H9 (cell line): ENCODE measurements around the gene MAP3K5. TPM values are rescaled to one million over a fixed set of nuclear protein-coding genes. Genes with fewer than 3 reads are reported as not detected.

Experiments used
- DNase-seq: peaks from one replicate; pipeline ENCODE4 v3.0.0-alpha.2; 2017
- H2AFZ ChIP-seq: one replicate; pipeline ENCODE4 v1.6.1; 2013; ENCODE audit warnings: mild to moderate bottlenecking, low read length, control low read depth, moderate library complexity
- H2AK5ac ChIP-seq: 2 replicates; pipeline ENCODE4 v1.6.1; 2013; ENCODE audit warnings: low read length, control low read depth, mixed read lengths; ENCODE audit not compliant: insufficient read length
- H2BK120ac ChIP-seq: one replicate; pipeline ENCODE4 v1.6.1; 2013; ENCODE audit warnings: low read depth, mild to moderate bottlenecking, low read length, control low read depth, inconsistent platforms; ENCODE audit not compliant: poor library complexity, severe bottlenecking
- H2BK12ac ChIP-seq: 2 replicates; pipeline ENCODE4 v1.6.1; 2013; ENCODE audit warnings: low read length, control low read depth, mixed read lengths, low read depth; ENCODE audit not compliant: insufficient read length
- H2BK15ac ChIP-seq: 2 replicates; pipeline ENCODE4 v1.6.1; 2013; ENCODE audit warnings: low read depth, low read length, control low read depth
- H2BK20ac ChIP-seq: one replicate; pipeline ENCODE4 v1.6.1; 2013; ENCODE audit warnings: low read depth, mild to moderate bottlenecking, low read length, control low read depth, inconsistent platforms; ENCODE audit not compliant: poor library complexity, severe bottlenecking
- H2BK5ac ChIP-seq: 2 replicates; pipeline ENCODE4 v1.6.1; 2013; ENCODE audit warnings: low read length, control low read depth, mixed read lengths; ENCODE audit not compliant: insufficient read length
- H3K14ac ChIP-seq: 2 replicates; pipeline ENCODE4 v1.6.1; 2013; ENCODE audit warnings: low read length, control low read depth; ENCODE audit not compliant: insufficient read depth
- H3K18ac ChIP-seq: 2 replicates; pipeline ENCODE4 v1.6.1; 2013; ENCODE audit warnings: low read depth, mild to moderate bottlenecking, mixed read lengths, low read length, control low read depth; ENCODE audit not compliant: insufficient read length
- H3K23ac ChIP-seq: 2 replicates; pipeline ENCODE4 v1.6.1; 2013; ENCODE audit warnings: low read length, control low read depth, mixed read lengths, low read depth; ENCODE audit not compliant: insufficient read length
- H3K23me2 ChIP-seq: 2 replicates; pipeline ENCODE4 v1.6.1; 2013; ENCODE audit warnings: low read depth, mild to moderate bottlenecking, mixed read lengths, low read length, control low read depth; ENCODE audit not compliant: insufficient read length, poor library complexity, severe bottlenecking
- H3K27ac ChIP-seq: 2 replicates; pipeline ENCODE4 v1.5.1; 2013; ENCODE audit warnings: low read length, control low read depth, mixed read lengths, low read depth; ENCODE audit not compliant: insufficient read length
- H3K27me3 ChIP-seq: 2 replicates; pipeline ENCODE4 v1.6.1; 2013; ENCODE audit warnings: low read length, control low read depth, inconsistent platforms; ENCODE audit not compliant: insufficient read depth
- H3K4ac ChIP-seq: 2 replicates; pipeline ENCODE4 v1.6.1; 2013; ENCODE audit warnings: low read depth, mild to moderate bottlenecking, control low read depth, inconsistent platforms, low read length, moderate library complexity
- H3K4me1 ChIP-seq: 2 replicates; pipeline ENCODE4 v1.6.1; 2013; ENCODE audit warnings: low read length, control low read depth, inconsistent platforms; ENCODE audit not compliant: insufficient read depth
- H3K4me2 ChIP-seq: 2 replicates; pipeline ENCODE4 v1.6.1; 2013; ENCODE audit warnings: low read length, control low read depth, mixed read lengths; ENCODE audit not compliant: insufficient read length, insufficient read depth
- H3K56ac ChIP-seq: 2 replicates; pipeline ENCODE4 v1.6.1; 2013; ENCODE audit warnings: low read depth, mild to moderate bottlenecking, mixed read lengths, low read length, control low read depth; ENCODE audit not compliant: insufficient read length
- H3K79me1 ChIP-seq: 2 replicates; pipeline ENCODE4 v1.6.1; 2013; ENCODE audit warnings: low read depth, mild to moderate bottlenecking, moderate library complexity, low read length, control low read depth, inconsistent platforms; ENCODE audit not compliant: insufficient read depth, poor library complexity, severe bottlenecking
- H3K79me2 ChIP-seq: 2 replicates; pipeline ENCODE4 v1.6.1; 2013; ENCODE audit warnings: low read length, control low read depth, inconsistent platforms; ENCODE audit not compliant: insufficient read depth
- H3K9ac ChIP-seq: 2 replicates; pipeline ENCODE4 v1.6.1; 2013; ENCODE audit warnings: low read length, control low read depth, mixed read lengths; ENCODE audit not compliant: insufficient read length; ENCODE audit errors: extremely low read depth
- H3K9me3 ChIP-seq: one replicate; pipeline ENCODE4 v1.6.1; 2013; ENCODE audit warnings: low read depth, low read length, inconsistent platforms; ENCODE audit not compliant: control insufficient read depth
- H3T11ph ChIP-seq: one replicate; pipeline ENCODE4 v1.6.1; 2013; ENCODE audit warnings: mild to moderate bottlenecking, low read length, control low read depth, inconsistent platforms
- H4K20me1 ChIP-seq: one replicate; pipeline ENCODE4 v1.6.1; 2013; ENCODE audit not compliant: control insufficient read depth, insufficient read length, insufficient read depth
- H4K5ac ChIP-seq: 2 replicates; pipeline ENCODE4 v1.6.1; 2013; ENCODE audit warnings: low read depth, mild to moderate bottlenecking, mixed read lengths, low read length, control low read depth; ENCODE audit not compliant: insufficient read length
- H4K8ac ChIP-seq: replicated peaks from 2 replicates; pipeline ENCODE4 v1.6.1; 2013; ENCODE audit warnings: low read length, control low read depth, mixed read lengths, low read depth; ENCODE audit not compliant: insufficient read length
- H4K91ac ChIP-seq: 2 replicates; pipeline ENCODE4 v1.6.1; 2013; ENCODE audit warnings: low read depth, mild to moderate bottlenecking, moderate library complexity, mixed read lengths, low read length, control low read depth; ENCODE audit not compliant: insufficient read length
- H3K27ac Mint-ChIP-seq, 3 experiments: 2 replicates in 2 of 3; 3 replicates in 1 of 3; pipeline ENCODE4 v1.8.0; 2020 to 2021; ENCODE audit warnings: mixed read lengths in 3 of 3, mild to moderate bottlenecking in 1 of 3, moderate library complexity in 1 of 3
- H3K27me3 Mint-ChIP-seq: 2 replicates; pipeline ENCODE4 v1.8.0; 2021; ENCODE audit warnings: low read depth, mild to moderate bottlenecking, moderate library complexity, mixed read lengths
- H3K36me3 Mint-ChIP-seq, 3 experiments: 2 replicates in 2 of 3; 3 replicates in 1 of 3; pipeline ENCODE4 v1.8.0; 2020 to 2021; ENCODE audit warnings: low read depth in 3 of 3, mixed read lengths in 3 of 3; ENCODE audit not compliant: insufficient read depth in 1 of 3
- H3K4me1 Mint-ChIP-seq, 2 experiments: 2 replicates each; pipeline ENCODE4 v1.8.0; 2020; ENCODE audit warnings: mixed read lengths in 2 of 2
- H3K4me3 Mint-ChIP-seq, 2 experiments: 2 replicates in 1 of 2; 3 replicates in 1 of 2; pipeline ENCODE4 v1.8.0; 2020 to 2021; ENCODE audit warnings: mild to moderate bottlenecking in 2 of 2, mixed read lengths in 2 of 2, moderate library complexity in 1 of 2
- H3K9me3 Mint-ChIP-seq, 2 experiments: 2 replicates in 1 of 2; 3 replicates in 1 of 2; pipeline ENCODE4 v1.8.0; 2020; ENCODE audit warnings: mild to moderate bottlenecking in 2 of 2, mixed read lengths in 2 of 2, moderate library complexity in 1 of 2
- CTCF ChIP-seq: fragments of 200-600 bp; sonication (generic); conservative IDR thresholded peaks from 3 replicates; pipeline ENCODE4 v1.8.0; 2021; ENCODE audit warnings: antibody characterized with exemption, mild to moderate bottlenecking
- WGBS: extraction: QIAGEN DNeasy Blood & Tissue Kit; methylation state at CpG from one replicate; pipeline ENCODE4 v1.1.7; 2013; ENCODE audit warnings: missing lambda C conversion rate, low lambda C conversion rate, mixed read lengths; ENCODE audit not compliant: insufficient read length; ENCODE audit errors: extremely low coverage; 5-methylcytosine and 5-hydroxymethylcytosine counted together
- total RNA-seq: library from RNA; stranded (reverse); gene quantifications from 2 replicates; pipeline ENCODE4 v1.2.1, GENCODE V29; 2021

Gene MAP3K5
- total RNA-seq, 1 experiment from 2014 or later: 1.6 TPM

GRCh38 chr6:136788069-136788902, 4.0 kb downstream of the MAP3K5 start:
- H3K27me3 Mint-ChIP-seq: peaks cover 38% of the 10 kb centered on the region
- no peak overlapping the region for H3K27ac ChIP-seq
- H2BK20ac ChIP-seq: no peak overlapping the region
- no peak overlapping the region for H4K5ac ChIP-seq
- no peak overlapping the region for H4K91ac ChIP-seq
- H3T11ph ChIP-seq: no peak overlapping the region
- H3K4me2 ChIP-seq: no peak overlapping the region
- peaks cover 14 to 15% of the 10 kb centered on the region in 2 experiments for H3K4me1 Mint-ChIP-seq
- H2BK12ac ChIP-seq: no peak overlapping the region
- no peak overlapping the region for H2AFZ ChIP-seq
- no peak overlapping the region for H4K8ac ChIP-seq
- H3K9me3 ChIP-seq: no peaks in the 10 kb centered on the region
- no peaks in the 10 kb centered on the region for H4K20me1 ChIP-seq
- peaks cover 9% of the 10 kb centered on the region; the same call in 1 of the 2 replicates for H3K27me3 ChIP-seq
- H3K56ac ChIP-seq: no peak overlapping the region
- H3K23me2 ChIP-seq: peaks cover 5% of the 10 kb centered on the region
- no peaks in the 10 kb centered on the region for H3K9me3 Mint-ChIP-seq
- H3K4ac ChIP-seq: no peak overlapping the region
- no peak for TF ChIP-seq CTCF
- WGBS: no CpG with 5 or more reads among the region's 7 CpGs
- H3K36me3 Mint-ChIP-seq: peaks cover 0 to 2% (median 0%) of the 10 kb centered on the region in 3 experiments; a peak in 2 of 7 replicates
- DNase-seq: no peak
- no peak overlapping the region for H2BK15ac ChIP-seq
- H3K23ac ChIP-seq: no peak overlapping the region
- H3K79me1 ChIP-seq: no peaks in the 10 kb centered on the region
- H2AK5ac ChIP-seq: no peak overlapping the region
- H3K9ac ChIP-seq: no peak overlapping the region
- no peak overlapping the region for H3K4me3 Mint-ChIP-seq
- H3K27ac Mint-ChIP-seq: no peak overlapping the region
- no peak overlapping the region for H2BK120ac ChIP-seq
- no peak overlapping the region for H3K18ac ChIP-seq
- H3K4me1 ChIP-seq: no peaks in the 10 kb centered on the region
- H3K14ac ChIP-seq: no peak overlapping the region
- no peaks in the 10 kb centered on the region for H3K79me2 ChIP-seq
- no peak overlapping the region for H2BK5ac ChIP-seq
